H9 (cell line): ENCODE data around the gene KRTAP9-6. TPM values are rescaled to one million over a fixed set of nuclear protein-coding genes. Genes with fewer than 3 reads are reported as not detected.

Source experiments
- DNase-seq: peaks from one replicate; pipeline ENCODE4 v3.0.0-alpha.2; 2017
- H2AFZ ChIP-seq: one replicate; pipeline ENCODE4 v1.6.1; 2013; ENCODE audit warnings: mild to moderate bottlenecking, low read length, control low read depth, moderate library complexity
- H2AK5ac ChIP-seq: 2 replicates; pipeline ENCODE4 v1.6.1; 2013; ENCODE audit warnings: low read length, control low read depth, mixed read lengths; ENCODE audit not compliant: insufficient read length
- H2BK120ac ChIP-seq: one replicate; pipeline ENCODE4 v1.6.1; 2013; ENCODE audit warnings: low read depth, mild to moderate bottlenecking, low read length, control low read depth, inconsistent platforms; ENCODE audit not compliant: poor library complexity, severe bottlenecking
- H2BK12ac ChIP-seq: 2 replicates; pipeline ENCODE4 v1.6.1; 2013; ENCODE audit warnings: low read length, control low read depth, mixed read lengths, low read depth; ENCODE audit not compliant: insufficient read length
- H2BK15ac ChIP-seq: 2 replicates; pipeline ENCODE4 v1.6.1; 2013; ENCODE audit warnings: low read depth, low read length, control low read depth
- H2BK20ac ChIP-seq: one replicate; pipeline ENCODE4 v1.6.1; 2013; ENCODE audit warnings: low read depth, mild to moderate bottlenecking, low read length, control low read depth, inconsistent platforms; ENCODE audit not compliant: poor library complexity, severe bottlenecking
- H2BK5ac ChIP-seq: 2 replicates; pipeline ENCODE4 v1.6.1; 2013; ENCODE audit warnings: low read length, control low read depth, mixed read lengths; ENCODE audit not compliant: insufficient read length
- H3K14ac ChIP-seq: 2 replicates; pipeline ENCODE4 v1.6.1; 2013; ENCODE audit warnings: low read length, control low read depth; ENCODE audit not compliant: insufficient read depth
- H3K18ac ChIP-seq: 2 replicates; pipeline ENCODE4 v1.6.1; 2013; ENCODE audit warnings: low read depth, mild to moderate bottlenecking, mixed read lengths, low read length, control low read depth; ENCODE audit not compliant: insufficient read length
- H3K23ac ChIP-seq: 2 replicates; pipeline ENCODE4 v1.6.1; 2013; ENCODE audit warnings: low read length, control low read depth, mixed read lengths, low read depth; ENCODE audit not compliant: insufficient read length
- H3K23me2 ChIP-seq: 2 replicates; pipeline ENCODE4 v1.6.1; 2013; ENCODE audit warnings: low read depth, mild to moderate bottlenecking, mixed read lengths, low read length, control low read depth; ENCODE audit not compliant: insufficient read length, poor library complexity, severe bottlenecking
- H3K27ac ChIP-seq: 2 replicates; pipeline ENCODE4 v1.5.1; 2013; ENCODE audit warnings: low read length, control low read depth, mixed read lengths, low read depth; ENCODE audit not compliant: insufficient read length
- H3K27me3 ChIP-seq: 2 replicates; pipeline ENCODE4 v1.6.1; 2013; ENCODE audit warnings: low read length, control low read depth, inconsistent platforms; ENCODE audit not compliant: insufficient read depth
- H3K4ac ChIP-seq: 2 replicates; pipeline ENCODE4 v1.6.1; 2013; ENCODE audit warnings: low read depth, mild to moderate bottlenecking, control low read depth, inconsistent platforms, low read length, moderate library complexity
- H3K4me1 ChIP-seq: 2 replicates; pipeline ENCODE4 v1.6.1; 2013; ENCODE audit warnings: low read length, control low read depth, inconsistent platforms; ENCODE audit not compliant: insufficient read depth
- H3K4me2 ChIP-seq: 2 replicates; pipeline ENCODE4 v1.6.1; 2013; ENCODE audit warnings: low read length, control low read depth, mixed read lengths; ENCODE audit not compliant: insufficient read length, insufficient read depth
- H3K56ac ChIP-seq: 2 replicates; pipeline ENCODE4 v1.6.1; 2013; ENCODE audit warnings: low read depth, mild to moderate bottlenecking, mixed read lengths, low read length, control low read depth; ENCODE audit not compliant: insufficient read length
- H3K79me1 ChIP-seq: 2 replicates; pipeline ENCODE4 v1.6.1; 2013; ENCODE audit warnings: low read depth, mild to moderate bottlenecking, moderate library complexity, low read length, control low read depth, inconsistent platforms; ENCODE audit not compliant: insufficient read depth, poor library complexity, severe bottlenecking
- H3K79me2 ChIP-seq: 2 replicates; pipeline ENCODE4 v1.6.1; 2013; ENCODE audit warnings: low read length, control low read depth, inconsistent platforms; ENCODE audit not compliant: insufficient read depth
- H3K9ac ChIP-seq: 2 replicates; pipeline ENCODE4 v1.6.1; 2013; ENCODE audit warnings: low read length, control low read depth, mixed read lengths; ENCODE audit not compliant: insufficient read length; ENCODE audit errors: extremely low read depth
- H3K9me3 ChIP-seq: one replicate; pipeline ENCODE4 v1.6.1; 2013; ENCODE audit warnings: low read depth, low read length, inconsistent platforms; ENCODE audit not compliant: control insufficient read depth
- H3T11ph ChIP-seq: one replicate; pipeline ENCODE4 v1.6.1; 2013; ENCODE audit warnings: mild to moderate bottlenecking, low read length, control low read depth, inconsistent platforms
- H4K20me1 ChIP-seq: one replicate; pipeline ENCODE4 v1.6.1; 2013; ENCODE audit not compliant: control insufficient read depth, insufficient read length, insufficient read depth
- H4K5ac ChIP-seq: 2 replicates; pipeline ENCODE4 v1.6.1; 2013; ENCODE audit warnings: low read depth, mild to moderate bottlenecking, mixed read lengths, low read length, control low read depth; ENCODE audit not compliant: insufficient read length
- H4K8ac ChIP-seq: replicated peaks from 2 replicates; pipeline ENCODE4 v1.6.1; 2013; ENCODE audit warnings: low read length, control low read depth, mixed read lengths, low read depth; ENCODE audit not compliant: insufficient read length
- H4K91ac ChIP-seq: 2 replicates; pipeline ENCODE4 v1.6.1; 2013; ENCODE audit warnings: low read depth, mild to moderate bottlenecking, moderate library complexity, mixed read lengths, low read length, control low read depth; ENCODE audit not compliant: insufficient read length
- H3K27ac Mint-ChIP-seq, 3 experiments: 2 replicates in 2 of 3; 3 replicates in 1 of 3; pipeline ENCODE4 v1.8.0; 2020 to 2021; ENCODE audit warnings: mixed read lengths in 3 of 3, mild to moderate bottlenecking in 1 of 3, moderate library complexity in 1 of 3
- H3K27me3 Mint-ChIP-seq: 2 replicates; pipeline ENCODE4 v1.8.0; 2021; ENCODE audit warnings: low read depth, mild to moderate bottlenecking, moderate library complexity, mixed read lengths
- H3K36me3 Mint-ChIP-seq, 3 experiments: 2 replicates in 2 of 3; 3 replicates in 1 of 3; pipeline ENCODE4 v1.8.0; 2020 to 2021; ENCODE audit warnings: low read depth in 3 of 3, mixed read lengths in 3 of 3; ENCODE audit not compliant: insufficient read depth in 1 of 3
- H3K4me1 Mint-ChIP-seq, 2 experiments: 2 replicates each; pipeline ENCODE4 v1.8.0; 2020; ENCODE audit warnings: mixed read lengths in 2 of 2
- H3K4me3 Mint-ChIP-seq, 2 experiments: 2 replicates in 1 of 2; 3 replicates in 1 of 2; pipeline ENCODE4 v1.8.0; 2020 to 2021; ENCODE audit warnings: mild to moderate bottlenecking in 2 of 2, mixed read lengths in 2 of 2, moderate library complexity in 1 of 2
- H3K9me3 Mint-ChIP-seq, 2 experiments: 2 replicates in 1 of 2; 3 replicates in 1 of 2; pipeline ENCODE4 v1.8.0; 2020; ENCODE audit warnings: mild to moderate bottlenecking in 2 of 2, mixed read lengths in 2 of 2, moderate library complexity in 1 of 2
- CTCF ChIP-seq: fragments of 200-600 bp; sonication (generic); conservative IDR thresholded peaks from 3 replicates; pipeline ENCODE4 v1.8.0; 2021; ENCODE audit warnings: antibody characterized with exemption, mild to moderate bottlenecking
- WGBS: extraction: QIAGEN DNeasy Blood & Tissue Kit; methylation state at CpG from one replicate; pipeline ENCODE4 v1.1.7; 2013; ENCODE audit warnings: missing lambda C conversion rate, low lambda C conversion rate, mixed read lengths; ENCODE audit not compliant: insufficient read length; ENCODE audit errors: extremely low coverage; 5-methylcytosine and 5-hydroxymethylcytosine counted together
- total RNA-seq: library from RNA; stranded (reverse); gene quantifications from 2 replicates; pipeline ENCODE4 v1.2.1, GENCODE V29; 2021

Gene KRTAP9-6
- total RNA-seq, 1 experiment from 2014 or later: not detected

GRCh38 chr17:41223821-41224220 lies 41.4 kb upstream of the KRTAP9-6 start:
- no CpG with 5 or more reads among the region's 2 CpGs for WGBS
- no peak for TF ChIP-seq CTCF
- no peak overlapping the region for H2AK5ac ChIP-seq
- no peak overlapping the region for H3K23ac ChIP-seq
- no peak overlapping the region for H4K91ac ChIP-seq
- H2BK120ac ChIP-seq: no peak overlapping the region
- no peak overlapping the region for H3K4ac ChIP-seq
- no peaks in the 10 kb centered on the region for H3K27me3 ChIP-seq
- no peak overlapping the region for H3K27ac ChIP-seq
- H3K56ac ChIP-seq: no peak overlapping the region
- no peak overlapping the region for H3K4me2 ChIP-seq
- no peak overlapping the region for H3T11ph ChIP-seq
- no peaks in the 10 kb centered on the region for H3K79me2 ChIP-seq
- Mint-ChIP-seq H3K4me3 (no peak overlapping the region), H3K27me3 (peaks cover 4% of the 10 kb centered on the region; the same call in 1 of the 2 replicates), H3K27ac (no peak overlapping the region), H3K36me3 (no peaks in the 10 kb centered on the region), H3K4me1 (0 out of 4 replicates have a peak, but pooled peaks cover 0 to 5% of the 10 kb centered on the region in 2 experiments), H3K9me3 (peaks cover 3 to 4% of the 10 kb centered on the region in 2 experiments; a peak in 3 of 5 replicates)
- no peaks in the 10 kb centered on the region for H3K9me3 ChIP-seq
- no peak overlapping the region for H2AFZ ChIP-seq
- no peak overlapping the region for H3K18ac ChIP-seq
- H2BK15ac ChIP-seq: no peak overlapping the region
- H2BK5ac ChIP-seq: no peak overlapping the region
- no peak overlapping the region for H3K14ac ChIP-seq
- no peak overlapping the region for H4K5ac ChIP-seq
- no peaks in the 10 kb centered on the region for H4K20me1 ChIP-seq
- no peaks in the 10 kb centered on the region for H3K23me2 ChIP-seq
- no peak overlapping the region for H4K8ac ChIP-seq
- H3K9ac ChIP-seq: no peak overlapping the region
- H2BK20ac ChIP-seq: no peak overlapping the region
- DNase-seq: no peak
- no peaks in the 10 kb centered on the region for H3K4me1 ChIP-seq
- no peaks in the 10 kb centered on the region for H3K79me1 ChIP-seq
- no peak overlapping the region for H2BK12ac ChIP-seq
